KOPT-K1 (cell line): Measurements from ENCODE around the gene IFNA1.

ENCODE experiments used
- H3K27ac ChIP-seq: fragments of 200-600 bp; sonication (generic); 2 replicates; pipeline ENCODE4 v1.5.1; 2016; ENCODE audit warnings: antibody characterized with exemption, mild to moderate bottlenecking, low read depth, low read length; ENCODE audit not compliant: poor library complexity, severe bottlenecking
- H3K36me3 ChIP-seq: fragments of 200-600 bp; sonication (generic); 2 replicates; pipeline ENCODE4 v1.5.1; 2017; ENCODE audit warnings: antibody characterized with exemption, mild to moderate bottlenecking, low read length, moderate library complexity; ENCODE audit not compliant: insufficient read depth
- H3K9me3 ChIP-seq: fragments of 200-600 bp; sonication (generic); 2 replicates; pipeline ENCODE4 v1.5.1; 2017; ENCODE audit warnings: antibody characterized with exemption, low read length, mild to moderate bottlenecking; ENCODE audit not compliant: insufficient read depth, poor library complexity, severe bottlenecking

Gene IFNA1

DNA sequence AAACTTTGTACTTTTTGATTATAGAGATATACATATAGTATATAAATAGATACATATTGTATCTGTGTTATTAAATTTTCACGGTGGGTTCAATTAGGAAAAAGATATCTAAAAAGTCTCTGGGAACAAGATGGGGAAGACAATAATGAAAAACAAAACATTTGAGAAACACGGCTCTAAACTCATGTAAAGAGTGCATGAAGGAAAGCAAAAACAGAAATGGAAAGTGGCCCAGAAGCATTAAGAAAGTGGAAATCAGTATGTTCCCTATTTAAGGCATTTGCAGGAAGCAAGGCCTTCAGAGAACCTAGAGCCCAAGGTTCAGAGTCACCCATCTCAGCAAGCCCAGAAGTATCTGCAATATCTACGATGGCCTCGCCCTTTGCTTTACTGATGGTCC is at the start of gene IFNA1:
TSS of gene IFNA1 (plus strand) at position 301 of the 400 bp plus-strand sequence. CDS start at position 370, 69 bp downstream.
- Histone ChIP-seq H3K27ac (no peak within 1 kb of the TSS), H3K9me3 (no peaks in the 10 kb centered on the region), H3K36me3 (no peaks in the 10 kb centered on the region)

DNA sequence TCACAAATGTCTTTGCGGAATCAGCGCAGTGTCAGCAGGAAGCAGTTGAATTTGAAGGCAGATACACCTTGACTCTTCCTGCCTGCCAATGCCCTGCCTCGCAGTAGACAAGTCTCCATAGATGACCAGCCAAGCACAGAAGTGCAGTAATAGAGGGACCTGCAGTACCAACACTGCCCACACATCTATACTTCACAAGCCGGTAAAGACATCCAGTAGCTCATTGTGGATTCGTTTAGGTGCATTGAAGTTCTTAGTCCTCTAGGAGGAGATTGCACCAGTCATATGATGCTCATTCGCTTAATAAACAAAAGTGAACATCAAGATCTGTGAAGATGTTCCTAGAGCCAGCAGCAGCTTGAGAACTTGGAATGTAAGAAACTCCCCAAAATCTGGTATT is 48.0 kb upstream of the IFNA1 start:
- Histone ChIP-seq H3K9me3 (no peaks in the 10 kb centered on the region), H3K36me3 (no peaks in the 10 kb centered on the region), H3K27ac (no peak overlapping the region)

DNA sequence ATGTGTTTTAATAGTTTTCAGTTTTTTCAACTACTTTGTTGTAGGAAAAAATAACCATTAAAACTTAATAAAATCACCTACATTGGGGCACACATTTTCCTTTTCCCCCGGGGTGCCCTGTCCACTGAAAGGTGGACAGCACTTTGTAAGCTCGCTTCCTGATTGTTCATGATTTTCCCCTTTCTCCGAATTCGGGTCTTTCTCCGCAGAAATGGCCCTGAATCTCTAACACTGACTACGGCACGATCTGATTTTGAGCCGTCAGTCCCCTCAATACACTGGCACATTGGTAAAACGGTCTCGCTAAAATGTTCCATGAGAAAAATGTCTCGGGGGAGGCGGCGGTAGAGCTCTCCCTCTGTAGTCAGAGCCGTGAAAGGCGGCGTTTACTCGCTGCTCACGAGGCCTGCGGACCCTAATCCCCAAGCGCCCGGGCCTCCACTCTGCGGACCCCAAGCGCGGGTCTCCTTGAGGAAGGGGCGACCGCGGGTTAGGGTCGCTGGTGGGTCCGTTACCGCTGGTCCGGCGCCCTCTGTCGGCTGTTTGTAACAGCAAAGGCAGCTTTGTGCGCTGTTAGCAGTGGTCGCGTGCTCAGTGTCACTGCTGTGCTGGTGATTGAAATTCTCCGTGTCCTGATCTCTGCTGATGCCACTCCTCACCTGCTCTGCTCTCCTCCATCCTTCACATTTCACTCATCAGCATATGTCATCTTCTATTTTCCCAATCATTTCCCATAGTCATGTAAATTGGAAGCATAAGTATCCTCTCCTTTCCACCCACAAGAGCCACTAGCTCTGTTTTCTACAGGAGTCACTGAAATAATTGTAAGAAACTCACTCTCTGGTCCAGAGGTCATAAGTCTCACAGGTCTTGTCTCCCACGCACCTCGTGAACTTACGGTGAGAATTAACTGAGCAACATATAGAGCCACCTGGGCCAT is 44.2 kb upstream of the IFNA1 start:
- Histone ChIP-seq H3K27ac (no peak overlapping the region), H3K36me3 (no peaks in the 10 kb centered on the region), H3K9me3 (no peaks in the 10 kb centered on the region)

DNA sequence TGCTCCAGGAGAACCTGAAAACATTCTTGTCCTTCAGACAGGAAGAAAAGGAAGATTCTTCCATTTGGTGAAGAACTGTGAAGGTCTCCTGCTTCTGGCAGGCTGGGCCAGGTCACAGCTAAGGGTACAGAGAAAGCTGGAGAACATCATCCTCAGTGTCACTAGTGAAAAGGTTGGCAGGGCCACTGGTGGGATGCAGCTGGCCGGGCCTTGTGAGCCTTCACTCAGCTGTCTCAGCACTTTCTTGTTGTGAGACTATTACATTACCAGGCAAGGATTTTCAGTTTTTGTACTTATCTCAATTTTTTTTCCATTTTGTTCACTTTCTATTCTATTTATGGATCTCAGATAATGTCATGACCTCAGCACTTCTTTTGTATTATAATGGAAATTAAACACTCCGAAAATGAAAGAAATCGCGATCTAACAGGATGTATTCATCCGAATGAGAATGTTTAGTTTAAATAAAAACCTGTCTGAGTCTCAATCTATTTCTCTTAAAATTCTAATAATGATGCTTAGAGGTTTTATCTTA is 41.2 kb upstream of the IFNA1 start:
- H3K27ac ChIP-seq: no peak overlapping the region
- no peaks in the 10 kb centered on the region for H3K36me3 ChIP-seq
- no peaks in the 10 kb centered on the region for H3K9me3 ChIP-seq

DNA sequence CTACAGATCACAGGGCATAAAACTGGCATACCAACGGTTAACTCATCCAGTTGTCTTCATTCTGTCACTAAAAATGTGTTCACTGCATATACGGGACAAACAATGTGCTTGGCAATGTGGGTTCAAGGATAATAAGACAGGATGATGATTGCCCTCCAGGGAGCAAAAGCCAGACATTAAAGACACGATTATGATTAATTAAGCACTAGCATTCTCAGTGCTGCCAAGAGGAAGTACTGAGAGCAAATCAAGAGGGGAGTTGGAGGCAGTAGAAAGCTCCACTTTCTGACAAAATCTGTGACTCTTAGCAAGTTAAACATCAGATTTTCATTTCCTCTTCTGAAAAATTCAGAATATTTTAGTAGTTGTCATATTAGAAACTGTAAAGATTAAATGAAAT is 40.3 kb upstream of the IFNA1 start:
- Histone ChIP-seq H3K36me3 (no peaks in the 10 kb centered on the region), H3K9me3 (no peaks in the 10 kb centered on the region), H3K27ac (no peak overlapping the region)

DNA sequence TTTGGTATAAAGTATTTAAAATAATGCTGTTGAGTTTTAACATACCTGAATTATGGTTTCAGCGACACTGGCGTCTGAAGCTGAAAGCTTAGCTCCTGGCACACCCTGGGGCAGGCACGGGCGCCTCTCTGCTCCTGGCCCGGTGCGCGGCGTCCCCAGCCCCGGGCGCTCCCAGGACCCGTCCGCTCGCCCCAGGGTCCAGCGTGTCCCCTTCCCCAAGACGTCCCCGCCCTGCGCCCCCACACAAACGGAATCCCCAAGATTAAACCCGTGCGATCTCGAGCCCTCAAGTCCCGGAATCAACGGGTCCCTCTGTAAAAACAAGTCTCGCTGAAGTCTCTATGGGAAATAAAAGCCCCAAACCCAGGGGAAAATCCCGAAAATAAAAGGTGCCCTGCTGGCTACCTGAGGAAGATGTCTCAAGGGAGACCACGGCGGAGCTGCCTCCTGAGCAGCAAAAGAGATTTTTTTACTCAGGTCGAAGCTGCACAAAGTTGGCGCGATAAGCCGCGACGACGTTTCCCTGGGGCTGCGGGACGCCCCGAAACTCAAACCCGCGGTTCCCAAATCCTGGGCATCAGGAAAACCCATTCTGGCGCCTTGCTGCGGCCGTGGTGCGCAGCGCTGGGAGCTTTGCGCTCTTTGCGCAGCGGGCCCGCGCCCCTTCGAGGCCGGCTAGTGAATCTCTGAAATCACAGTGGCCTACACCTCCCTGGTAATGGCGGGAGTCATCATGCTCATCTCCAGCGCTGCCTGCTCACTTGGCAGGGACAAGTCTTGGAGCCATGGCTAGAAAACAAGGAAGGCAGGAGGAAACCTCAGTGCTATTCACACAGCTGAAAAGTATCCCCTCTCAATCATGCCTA is 37.6 kb upstream of the IFNA1 start:
- Histone ChIP-seq H3K36me3 (no peaks in the 10 kb centered on the region), H3K9me3 (no peaks in the 10 kb centered on the region), H3K27ac (no peak overlapping the region)

DNA sequence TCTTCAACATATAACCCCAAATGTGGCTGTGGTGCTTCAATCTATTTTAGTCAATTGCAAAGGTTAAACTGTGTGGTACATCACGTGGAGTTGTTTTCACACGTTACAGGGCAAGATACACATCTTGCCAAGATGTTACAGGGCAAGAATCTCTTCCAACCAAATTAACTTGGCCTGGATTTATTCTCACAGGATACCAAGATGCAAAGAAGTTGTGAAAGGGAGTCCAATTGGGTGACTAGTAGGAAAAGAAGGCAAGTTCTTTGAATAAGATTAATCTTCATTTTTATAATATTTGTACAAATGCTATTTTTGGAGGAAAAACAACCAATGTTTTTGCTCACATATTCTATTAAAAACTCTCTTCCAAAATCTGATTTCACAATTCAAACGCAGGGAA is 36.1 kb upstream of the IFNA1 start:
- Histone ChIP-seq H3K36me3 (no peaks in the 10 kb centered on the region), H3K27ac (no peak overlapping the region), H3K9me3 (no peaks in the 10 kb centered on the region)

DNA sequence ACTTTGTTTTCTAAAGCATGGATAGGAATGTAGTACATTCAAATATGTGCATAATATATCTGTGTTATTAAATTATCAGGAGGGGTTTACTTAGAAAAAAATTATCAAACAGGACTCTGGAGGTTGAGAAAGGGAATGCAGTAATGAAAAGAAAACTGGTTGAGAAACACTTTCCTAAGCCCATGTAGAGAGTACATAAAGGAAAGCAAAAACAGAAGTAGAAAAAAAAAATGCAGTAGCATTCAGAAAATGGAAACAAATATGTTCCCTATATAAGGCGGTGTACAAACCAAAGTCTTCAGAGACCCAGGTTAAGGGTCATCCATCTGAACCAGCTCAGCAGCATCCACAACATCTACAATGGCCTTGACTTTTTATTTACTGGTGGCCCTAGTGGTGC is 31.4 kb upstream of the IFNA1 start, which contains the start of gene IFNA8:
TSS of gene IFNA8 (plus strand) at position 301 of the 400 bp plus-strand sequence. CDS start at position 361, 60 bp downstream.
- Histone ChIP-seq H3K9me3 (no peaks in the 10 kb centered on the region), H3K27ac (no peak within 1 kb of the TSS), H3K36me3 (no peaks in the 10 kb centered on the region)

DNA sequence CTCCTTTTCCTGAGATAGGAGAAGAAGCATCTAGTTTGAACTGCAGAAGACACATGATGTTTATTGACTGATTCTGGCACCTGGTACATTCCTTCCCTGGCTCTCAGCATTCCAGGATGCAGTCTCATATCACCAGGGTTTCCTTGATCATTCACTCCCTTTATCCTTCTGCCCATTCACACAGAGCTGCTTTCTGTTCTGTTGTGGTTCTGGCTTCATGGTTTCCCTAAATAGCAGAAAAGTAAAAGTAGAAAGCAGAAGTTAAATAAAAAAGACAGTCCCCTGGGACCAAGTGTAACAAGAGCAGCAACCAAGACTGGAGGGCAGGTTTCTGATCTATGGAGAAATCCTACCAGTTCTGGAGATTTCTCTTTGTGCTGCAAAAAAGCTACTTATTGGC is 28.1 kb upstream of the IFNA1 start:
- H3K36me3 ChIP-seq: no peaks in the 10 kb centered on the region
- H3K9me3 ChIP-seq: no peaks in the 10 kb centered on the region
- no peak overlapping the region for H3K27ac ChIP-seq

DNA sequence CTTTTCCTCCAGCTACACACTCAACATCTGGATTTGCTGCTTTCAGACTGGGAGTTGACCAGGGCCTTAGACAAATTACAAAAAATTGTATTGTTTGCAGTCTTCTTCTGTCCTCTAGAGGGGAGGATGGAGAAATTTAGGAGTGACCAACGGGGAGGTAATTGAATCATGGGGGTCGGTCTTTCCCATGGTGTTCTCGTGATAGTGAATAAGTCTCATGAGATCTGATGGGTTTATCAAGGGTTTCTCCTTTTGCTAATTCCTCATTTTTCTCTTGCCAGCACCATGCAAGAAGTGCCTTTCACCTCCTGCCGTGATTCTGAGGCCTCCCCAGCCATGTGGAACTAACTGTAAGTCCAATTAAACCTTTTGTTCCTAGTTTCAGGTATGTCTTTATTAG is 27.1 kb upstream of the IFNA1 start:
- Histone ChIP-seq H3K36me3 (no peaks in the 10 kb centered on the region), H3K9me3 (no peaks in the 10 kb centered on the region), H3K27ac (no peak overlapping the region)

DNA sequence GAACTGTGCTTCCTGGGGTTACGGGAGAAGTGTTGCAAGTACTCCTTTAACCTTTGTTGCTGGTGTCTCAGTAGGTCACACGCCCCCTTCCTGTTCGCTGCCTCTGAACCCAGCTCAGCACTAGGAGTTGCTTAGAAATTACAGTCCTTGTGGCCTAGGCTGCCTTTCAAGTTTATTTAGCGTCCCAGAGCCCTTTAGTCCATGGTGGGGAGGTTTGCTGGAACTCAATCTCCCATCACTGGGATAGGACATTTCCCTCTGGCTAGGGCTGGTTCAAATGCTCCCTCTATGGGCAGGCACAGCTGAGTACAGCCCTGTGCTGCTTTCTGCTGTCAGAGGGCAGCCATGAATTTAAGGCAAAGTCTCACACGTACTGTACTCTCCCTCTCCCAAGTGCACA is 26.6 kb upstream of the IFNA1 start:
- H3K27ac ChIP-seq: no peak overlapping the region

DNA sequence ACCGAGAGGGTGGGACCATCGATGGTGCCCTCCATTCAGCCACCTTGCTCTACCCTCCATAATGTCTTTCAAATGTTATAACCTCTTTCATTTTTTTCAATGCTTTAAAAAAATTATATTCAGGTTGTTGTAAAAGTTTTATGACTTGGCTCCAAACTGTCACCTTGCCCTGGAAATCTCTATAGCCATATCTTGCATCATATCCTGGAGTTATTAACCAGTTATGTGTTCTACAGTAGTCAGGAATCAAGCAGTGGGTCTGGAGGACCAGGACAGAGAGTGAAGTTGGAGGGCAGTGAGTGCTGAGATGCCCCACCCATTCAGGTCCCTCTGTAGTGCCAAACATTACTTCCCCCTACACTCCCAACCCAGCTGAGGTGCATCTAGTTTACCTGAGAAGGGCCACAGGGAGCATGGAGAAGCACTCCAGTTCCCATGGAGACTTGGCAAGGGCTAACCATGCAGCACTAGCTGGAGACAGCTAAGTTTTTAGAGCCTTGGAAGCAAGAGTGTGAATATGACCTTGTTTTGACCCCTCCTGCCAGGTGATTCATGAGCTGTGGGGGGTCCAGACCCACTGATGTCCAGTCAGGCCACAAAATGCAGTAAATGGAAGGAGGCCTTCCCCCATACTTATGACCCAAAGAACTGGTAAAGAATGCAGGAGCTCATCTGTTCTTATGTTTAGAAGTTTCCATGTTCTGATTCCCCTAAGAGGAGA is 25.9 kb upstream of the IFNA1 start:
- H3K36me3 ChIP-seq: no peaks in the 10 kb centered on the region
- H3K27ac ChIP-seq: no peak overlapping the region
- H3K9me3 ChIP-seq: no peaks in the 10 kb centered on the region

More for the DNA sequence above, 26.6 kb upstream of the IFNA1 start:
- Histone ChIP-seq H3K9me3 (no peaks in the 10 kb centered on the region), H3K36me3 (no peaks in the 10 kb centered on the region)

DNA sequence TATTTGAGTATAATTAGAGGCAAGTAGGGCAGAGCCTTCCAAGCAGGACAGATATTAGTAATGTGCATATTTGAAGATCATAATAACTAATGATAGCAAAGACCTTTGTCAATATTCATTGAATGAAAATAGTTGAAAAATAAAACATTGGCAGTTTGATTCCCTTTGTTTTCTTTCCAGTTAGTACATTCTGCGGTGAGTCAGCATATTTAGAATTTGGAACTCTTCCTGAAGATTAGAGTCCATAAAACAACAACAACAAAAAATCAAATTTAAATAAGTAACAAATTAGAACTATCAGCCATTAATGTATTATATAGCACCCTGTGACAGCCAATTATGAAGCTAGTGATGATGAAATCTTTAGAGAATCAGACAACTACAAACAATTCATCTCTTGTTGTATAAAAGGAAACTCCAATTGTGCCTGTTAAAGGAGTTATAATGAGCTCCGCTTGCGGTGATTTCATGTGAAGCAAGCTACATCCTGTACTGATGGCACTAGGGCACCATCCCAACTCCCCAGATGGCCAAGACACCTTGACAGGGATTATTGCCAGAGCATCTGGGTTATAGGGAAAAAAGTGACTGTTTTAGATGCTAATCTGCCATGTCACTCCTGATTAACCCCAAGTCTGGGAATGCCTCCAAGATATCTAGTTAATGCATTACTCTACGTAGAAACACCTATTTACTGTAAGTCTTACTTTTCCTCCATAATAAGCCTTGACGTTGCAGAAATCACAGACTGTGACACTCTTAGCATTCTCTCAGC is 24.6 kb upstream of the IFNA1 start:
- H3K36me3 ChIP-seq: no peaks in the 10 kb centered on the region
- no peaks in the 10 kb centered on the region for H3K9me3 ChIP-seq
- H3K27ac ChIP-seq: no peak overlapping the region

DNA sequence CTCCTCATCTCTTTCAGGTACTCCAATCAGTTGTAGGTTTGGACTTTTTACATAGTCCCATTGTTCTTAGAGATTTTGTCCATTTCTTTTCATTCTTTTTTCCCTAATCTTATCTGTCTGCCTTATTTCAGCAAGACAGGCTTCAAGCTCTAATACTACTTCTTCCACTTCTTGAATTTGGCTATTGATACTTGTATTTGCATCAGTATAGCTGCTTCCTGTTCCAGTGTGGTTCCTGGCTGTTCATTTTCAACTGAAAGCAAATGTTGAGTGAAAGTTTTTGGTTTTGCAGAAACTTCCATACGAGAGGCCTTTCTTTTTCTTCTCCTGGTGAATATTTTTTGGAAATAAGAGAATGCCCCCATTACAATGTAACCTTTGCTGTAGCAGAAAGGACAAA is 12.0 kb upstream of the IFNA1 start:
- Histone ChIP-seq H3K9me3 (no peaks in the 10 kb centered on the region), H3K36me3 (no peaks in the 10 kb centered on the region), H3K27ac (no peak overlapping the region)
